ENCODE measurements around the gene DLG1. TPM values are rescaled to one million over a fixed set of nuclear protein-coding genes. Genes with fewer than 3 reads are reported as not detected.
"Not testable (repeated sequence)": the region's sequence is repeated elsewhere in the genome, so short reads cannot be mapped to it uniquely, and the experiment has no call there.

Gene DLG1
- polyA plus RNA-seq, 5 donors = 58.6 to 102 (median 91.3) TPM

- DNase-seq = no peak
These were observed 5.8 kb downstream of the DLG1 start for GRCh38 chr3:197292648-197293047.

GRCh38 chr3:197292083-197292646, 6.2 kb downstream of the DLG1 start:
- DNase-seq = no peak

GRCh38 chr3:197289726-197290125, 8.7 kb downstream of the DLG1 start:
- no peak for DNase-seq

- DNase-seq = no peak
These were observed 11.7 kb downstream of the DLG1 start for GRCh38 chr3:197286678-197287077.

- DNase-seq = no peak
These were observed 12.9 kb downstream of the DLG1 start for GRCh38 chr3:197285557-197285956.

- no peak for DNase-seq
These were observed 15.4 kb downstream of the DLG1 start for GRCh38 chr3:197283045-197283444.

GRCh38 chr3:197281849-197282248, 16.6 kb downstream of the DLG1 start:
- DNase-seq = no peak

- DNase-seq = no peak
These were observed 18.3 kb downstream of the DLG1 start for GRCh38 chr3:197280156-197280555.

- no peak for DNase-seq
These were observed 19.5 kb downstream of the DLG1 start for GRCh38 chr3:197278933-197279332.

- DNase-seq = not testable (repeated sequence)
These were observed 21.6 kb downstream of the DLG1 start for GRCh38 chr3:197276808-197277207.

- DNase-seq = no peak
These were observed 27.7 kb downstream of the DLG1 start for GRCh38 chr3:197270558-197271317.

- DNase-seq = no peak
These were observed 29.4 kb downstream of the DLG1 start for GRCh38 chr3:197269024-197269423.

GRCh38 chr3:197268294-197268693, 30.1 kb downstream of the DLG1 start:
- DNase-seq = peak in 1 of 2 donors; percentile 11

- no peak for DNase-seq
These were observed 32.1 kb downstream of the DLG1 start for GRCh38 chr3:197266331-197266730.

GRCh38 chr3:197262709-197263108, 35.7 kb downstream of the DLG1 start:
- DNase-seq = no peak

- no peak for DNase-seq
These were observed 37.3 kb downstream of the DLG1 start for GRCh38 chr3:197261164-197261509.

GRCh38 chr3:197260491-197261163, 37.8 kb downstream of the DLG1 start:
- no peak for DNase-seq

GRCh38 chr3:197259096-197259495, 39.3 kb downstream of the DLG1 start:
- no peak for DNase-seq

- no peak for DNase-seq
These were observed 40.1 kb downstream of the DLG1 start for GRCh38 chr3:197258168-197258755.

- no peak for DNase-seq
These were observed 40.7 kb downstream of the DLG1 start for GRCh38 chr3:197257711-197258110.

GRCh38 chr3:197256836-197257444, 41.5 kb downstream of the DLG1 start:
- peak; percentile 20 to 33 for DNase-seq

GRCh38 chr3:197256104-197256503, 42.3 kb downstream of the DLG1 start:
- no peak for DNase-seq

Measured in right lung (tissue), 5 donors.